Activated naive CD8-positive, alpha-beta T cell treated with anti-CD3 and anti-CD28 coated beads for 36 hours (primary cell): Measurements from ENCODE around the gene NEURL1. TPM values are rescaled to one million over a fixed set of nuclear protein-coding genes. Genes with fewer than 3 reads are reported as not detected.

Source experiments
- DNase-seq: peaks from one replicate; pipeline ENCODE4 v3.0.0; 2021
- H3K27ac Mint-ChIP-seq: one replicate; pipeline ENCODE4 v1.8.0; 2022; ENCODE audit warnings: mild to moderate bottlenecking, moderate library complexity, mixed read lengths
- H3K27me3 Mint-ChIP-seq: one replicate; pipeline ENCODE4 v1.8.0; 2022; ENCODE audit warnings: mild to moderate bottlenecking, mixed read lengths
- H3K36me3 Mint-ChIP-seq: one replicate; pipeline ENCODE4 v1.8.0; 2021; ENCODE audit warnings: mild to moderate bottlenecking, mixed read lengths
- H3K4me1 Mint-ChIP-seq: one replicate; pipeline ENCODE4 v1.8.0; 2021; ENCODE audit warnings: mixed read lengths
- H3K4me3 Mint-ChIP-seq: one replicate; pipeline ENCODE4 v1.8.0; 2022; ENCODE audit warnings: mild to moderate bottlenecking, moderate library complexity, mixed read lengths
- H3K9me3 Mint-ChIP-seq: one replicate; pipeline ENCODE4 v1.8.0; 2022; ENCODE audit warnings: mixed read lengths
- total RNA-seq, 2 experiments: library from RNA; stranded (reverse); gene quantifications; one replicate each; pipeline ENCODE4 v1.2.3, GENCODE V29; 2021

Gene NEURL1
- total RNA-seq, 2 experiments from 2014 or later, result 3.1 to 3.2 TPM

GRCh38 chr10:103564116-103564501, 70.6 kb downstream of the NEURL1 start:
- DNase-seq, result no peak
- Mint-ChIP-seq H3K4me1 (no peaks in the 10 kb centered on the region), H3K36me3 (no peaks in the 10 kb centered on the region), H3K27ac (no peak overlapping the region), H3K9me3 (no peaks in the 10 kb centered on the region), H3K27me3 (peaks cover 5% of the 10 kb centered on the region), H3K4me3 (no peak overlapping the region)

- Mint-ChIP-seq H3K9me3 (no peaks in the 10 kb centered on the region), H3K27ac (no peak overlapping the region), H3K4me3 (no peak overlapping the region), H3K36me3 (no peaks in the 10 kb centered on the region), H3K27me3 (no peaks in the 10 kb centered on the region), H3K4me1 (no peaks in the 10 kb centered on the region)
- peak; percentile 41 for DNase-seq
These were observed 71.4 kb downstream of the NEURL1 start for GRCh38 chr10:103564776-103565520.

- Mint-ChIP-seq H3K4me1 (no peaks in the 10 kb centered on the region), H3K9me3 (no peaks in the 10 kb centered on the region), H3K36me3 (no peaks in the 10 kb centered on the region), H3K4me3 (no peak overlapping the region), H3K27me3 (no peaks in the 10 kb centered on the region), H3K27ac (no peak overlapping the region)
- no peak for DNase-seq
These were observed 73.0 kb downstream of the NEURL1 start for GRCh38 chr10:103566536-103566935.

DNA sequence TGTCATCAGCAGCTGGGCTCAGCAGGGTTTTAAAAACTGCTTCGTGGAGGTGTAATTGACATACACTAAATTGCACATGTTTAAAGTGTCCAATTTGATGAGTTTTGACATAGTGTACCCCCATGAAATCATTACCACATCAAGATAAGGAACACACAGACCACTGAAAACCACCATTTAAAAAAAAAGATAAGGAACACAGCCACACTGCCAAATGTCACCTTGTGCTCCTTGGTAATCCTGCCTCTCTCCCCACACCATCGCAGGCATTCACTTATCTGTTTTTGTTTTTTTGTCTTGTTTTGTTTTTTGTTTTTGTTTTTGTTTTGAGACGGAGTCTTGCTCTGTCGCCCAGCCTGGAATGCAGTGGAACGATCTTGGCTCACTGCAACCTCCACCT, 75.0 kb downstream of the NEURL1 start:
- no peaks in the 10 kb centered on the region for H3K36me3 Mint-ChIP-seq
- H3K27me3 Mint-ChIP-seq, result no peaks in the 10 kb centered on the region
- H3K9me3 Mint-ChIP-seq, result no peaks in the 10 kb centered on the region
- no peak for DNase-seq
- no peaks in the 10 kb centered on the region for H3K4me1 Mint-ChIP-seq
- H3K4me3 Mint-ChIP-seq, result no peak overlapping the region
- H3K27ac Mint-ChIP-seq, result no peak overlapping the region

DNA sequence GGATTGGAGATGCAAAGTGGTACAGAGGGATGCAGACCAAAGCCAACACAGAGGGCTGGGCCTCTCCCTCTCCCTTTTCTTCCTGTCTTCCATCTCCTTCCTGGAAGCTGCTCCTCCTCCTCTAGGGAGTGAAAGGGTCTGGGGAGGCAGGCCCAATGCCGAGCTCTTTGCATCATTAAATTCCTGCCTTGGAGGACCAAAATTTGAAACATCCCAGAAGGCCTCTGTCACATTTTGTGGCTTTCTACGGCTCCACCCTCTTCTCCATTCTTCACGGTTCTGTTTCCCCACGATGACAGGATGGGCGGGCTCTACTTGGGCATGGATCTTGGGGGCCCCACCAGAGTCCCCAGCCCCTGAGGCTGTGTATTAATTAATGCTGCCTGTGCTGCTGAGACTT, 76.4 kb downstream of the NEURL1 start:
- H3K9me3 Mint-ChIP-seq, result no peaks in the 10 kb centered on the region
- H3K4me3 Mint-ChIP-seq, result no peak overlapping the region
- no peaks in the 10 kb centered on the region for H3K4me1 Mint-ChIP-seq
- H3K36me3 Mint-ChIP-seq, result no peaks in the 10 kb centered on the region
- DNase-seq, result no peak
- H3K27ac Mint-ChIP-seq, result no peak overlapping the region
- no peaks in the 10 kb centered on the region for H3K27me3 Mint-ChIP-seq

- no peaks in the 10 kb centered on the region for H3K27me3 Mint-ChIP-seq
- H3K9me3 Mint-ChIP-seq, result no peaks in the 10 kb centered on the region
- no peaks in the 10 kb centered on the region for H3K36me3 Mint-ChIP-seq
- DNase-seq, result no peak
- H3K4me1 Mint-ChIP-seq, result no peaks in the 10 kb centered on the region
- H3K27ac Mint-ChIP-seq, result no peak overlapping the region
- H3K4me3 Mint-ChIP-seq, result no peak overlapping the region
These were observed 77.5 kb downstream of the NEURL1 start for GRCh38 chr10:103570844-103571655.

- no peaks in the 10 kb centered on the region for H3K36me3 Mint-ChIP-seq
- no peak overlapping the region for H3K27ac Mint-ChIP-seq
- H3K9me3 Mint-ChIP-seq, result no peaks in the 10 kb centered on the region
- H3K4me3 Mint-ChIP-seq, result no peak overlapping the region
- no peak for DNase-seq
- H3K27me3 Mint-ChIP-seq, result no peaks in the 10 kb centered on the region
- no peaks in the 10 kb centered on the region for H3K4me1 Mint-ChIP-seq
These were observed 78.1 kb downstream of the NEURL1 start for GRCh38 chr10:103571656-103571975.

DNA sequence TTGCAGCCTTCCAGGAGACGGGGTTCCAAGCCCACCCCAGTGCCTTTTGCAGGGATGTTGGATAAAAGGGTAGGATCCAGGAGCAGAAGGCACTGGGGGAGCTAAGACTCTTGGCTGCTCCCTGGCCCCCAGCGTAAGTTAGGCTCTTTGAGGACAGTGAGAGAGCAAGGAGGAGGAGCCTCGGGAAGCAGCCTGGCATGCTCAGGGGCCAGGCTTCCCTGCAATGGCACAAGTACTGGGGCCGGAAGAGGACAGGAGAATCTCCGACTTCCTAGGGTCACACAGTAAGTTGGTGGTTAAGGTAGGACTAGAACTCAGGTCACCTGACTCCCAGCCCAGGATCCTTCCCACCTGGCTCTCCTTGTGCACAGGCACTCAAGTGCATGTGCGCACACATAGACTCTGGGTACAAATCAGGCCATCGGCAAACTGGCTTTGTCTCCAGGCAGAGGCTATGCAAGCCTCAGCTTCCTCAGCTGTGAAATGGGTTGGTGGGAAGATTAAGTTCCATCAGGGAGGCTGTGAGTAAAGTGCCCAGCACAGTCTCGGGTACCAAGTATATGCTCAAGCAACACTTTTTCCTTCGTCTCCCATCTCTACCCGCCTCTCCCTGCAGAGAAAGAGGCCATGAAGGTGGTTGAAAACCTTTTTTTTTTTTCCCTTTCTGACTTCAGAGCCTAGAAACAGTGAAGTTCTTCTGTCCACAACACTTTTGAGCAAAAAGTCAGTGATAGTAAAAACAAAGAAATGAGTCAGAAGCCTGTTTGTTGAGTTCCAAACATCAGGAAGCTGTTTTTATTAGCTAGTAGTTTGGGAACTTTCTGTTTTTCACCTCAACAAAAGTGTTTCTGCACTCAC, 79.1 kb downstream of the NEURL1 start:
- Mint-ChIP-seq H3K27ac (no peak overlapping the region), H3K36me3 (no peaks in the 10 kb centered on the region), H3K27me3 (no peaks in the 10 kb centered on the region), H3K4me1 (no peaks in the 10 kb centered on the region), H3K4me3 (no peak overlapping the region), H3K9me3 (no peaks in the 10 kb centered on the region)
- DNase-seq, result no peak

DNA sequence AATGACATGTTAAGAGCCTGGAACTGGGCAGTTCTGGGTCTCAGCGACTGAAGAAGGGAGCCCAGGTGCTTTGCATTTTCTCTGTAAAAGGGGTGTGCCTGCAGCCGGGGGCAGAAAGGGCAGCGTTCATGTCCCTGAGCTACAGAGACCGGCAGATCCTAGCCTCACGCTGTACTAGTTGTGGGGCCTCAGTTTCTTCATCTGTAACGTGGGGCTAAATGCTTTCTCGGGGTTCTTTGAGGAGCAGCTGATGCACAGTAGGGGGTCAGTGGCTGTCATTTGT, 79.6 kb downstream of the NEURL1 start:
- H3K4me1 Mint-ChIP-seq, result no peaks in the 10 kb centered on the region
- DNase-seq, result no peak
- no peaks in the 10 kb centered on the region for H3K27me3 Mint-ChIP-seq
- H3K9me3 Mint-ChIP-seq, result no peaks in the 10 kb centered on the region
- no peak overlapping the region for H3K27ac Mint-ChIP-seq
- no peaks in the 10 kb centered on the region for H3K36me3 Mint-ChIP-seq
- H3K4me3 Mint-ChIP-seq, result no peak overlapping the region

DNA sequence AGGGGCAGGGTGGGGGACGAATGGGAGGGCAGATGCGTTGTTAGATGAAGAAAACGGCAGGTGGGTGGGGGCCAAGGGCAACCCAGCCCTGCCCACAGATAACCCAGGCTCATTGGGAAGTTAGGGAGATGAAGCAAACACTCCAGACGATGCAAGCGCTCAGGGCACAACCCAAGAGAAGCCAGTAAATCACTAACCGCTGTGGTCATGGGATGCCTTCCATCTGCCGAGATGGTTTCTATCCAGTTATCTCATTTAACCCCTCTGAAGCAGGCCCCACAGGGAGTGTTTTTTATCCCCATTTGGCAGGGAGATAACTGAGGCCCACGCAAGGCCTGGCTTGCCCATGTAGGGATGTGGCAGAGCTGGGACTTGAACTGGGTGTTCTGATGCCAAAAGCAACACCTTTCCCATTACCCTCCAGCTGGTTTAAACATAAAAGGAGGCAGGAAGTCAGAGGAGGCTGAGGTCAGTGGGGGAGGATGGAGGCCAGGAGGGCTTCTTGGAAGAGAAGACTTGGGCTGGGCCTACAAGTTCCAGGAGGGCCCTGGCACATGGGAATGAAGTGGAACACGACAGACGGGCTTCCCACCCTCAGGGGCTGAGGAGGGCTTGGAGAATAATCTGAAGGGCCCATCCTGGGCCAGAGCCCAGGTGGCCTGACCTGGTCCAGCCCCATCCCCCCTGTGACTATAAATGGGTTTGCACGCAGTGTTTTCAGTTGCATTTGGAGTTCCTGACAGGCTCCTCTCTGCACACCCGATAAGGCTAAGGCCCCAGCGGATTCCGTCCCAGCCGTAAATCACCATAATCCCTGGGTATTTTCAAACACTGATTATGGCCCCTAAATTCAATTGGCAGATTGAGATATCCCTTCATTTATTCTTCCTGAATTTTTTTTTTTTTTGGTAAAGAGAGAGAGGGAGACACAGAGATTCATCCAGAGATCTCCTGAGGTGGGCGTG, 80.9 kb downstream of the NEURL1 start:
- Mint-ChIP-seq H3K9me3 (no peaks in the 10 kb centered on the region), H3K4me1 (no peaks in the 10 kb centered on the region), H3K27ac (no peak overlapping the region), H3K36me3 (no peaks in the 10 kb centered on the region), H3K27me3 (no peaks in the 10 kb centered on the region), H3K4me3 (no peak overlapping the region)
- DNase-seq, result no peak

- no peaks in the 10 kb centered on the region for H3K36me3 Mint-ChIP-seq
- H3K9me3 Mint-ChIP-seq, result no peaks in the 10 kb centered on the region
- DNase-seq, result no peak
- H3K27me3 Mint-ChIP-seq, result no peaks in the 10 kb centered on the region
- H3K4me1 Mint-ChIP-seq, result no peaks in the 10 kb centered on the region
- H3K4me3 Mint-ChIP-seq, result no peak overlapping the region
- H3K27ac Mint-ChIP-seq, result no peak overlapping the region
These were observed 82.0 kb downstream of the NEURL1 start for GRCh38 chr10:103575416-103576075.

- no peaks in the 10 kb centered on the region for H3K27me3 Mint-ChIP-seq
- no peaks in the 10 kb centered on the region for H3K9me3 Mint-ChIP-seq
These were observed 82.6 kb downstream of the NEURL1 start for GRCh38 chr10:103576076-103576471.

GRCh38 chr10:103576862-103577261, 83.4 kb downstream of the NEURL1 start:
- Mint-ChIP-seq H3K9me3 (no peaks in the 10 kb centered on the region), H3K27ac (no peak overlapping the region), H3K27me3 (no peaks in the 10 kb centered on the region), H3K4me1 (no peaks in the 10 kb centered on the region), H3K4me3 (no peak overlapping the region), H3K36me3 (no peaks in the 10 kb centered on the region)
- DNase-seq, result no peak

More at GRCh38 chr10:103576076-103576471, 82.6 kb downstream of the NEURL1 start:
- no peaks in the 10 kb centered on the region for H3K36me3 Mint-ChIP-seq
- no peaks in the 10 kb centered on the region for H3K4me1 Mint-ChIP-seq
- no peak overlapping the region for H3K27ac Mint-ChIP-seq
- H3K4me3 Mint-ChIP-seq, result no peak overlapping the region
- DNase-seq, result no peak

GRCh38 chr10:103578782-103579382, 85.4 kb downstream of the NEURL1 start:
- no peaks in the 10 kb centered on the region for H3K27me3 Mint-ChIP-seq
- H3K36me3 Mint-ChIP-seq, result no peaks in the 10 kb centered on the region
- peaks cover 2% of the 10 kb centered on the region for H3K4me1 Mint-ChIP-seq
- DNase-seq, result no peak
- no peak overlapping the region for H3K27ac Mint-ChIP-seq
- no peaks in the 10 kb centered on the region for H3K9me3 Mint-ChIP-seq
- H3K4me3 Mint-ChIP-seq, result no peak overlapping the region
